AG20443 (cell line): ENCODE measurements around the gene NFATC3.

Experiments
- DNase-seq: peaks from one replicate; pipeline ENCODE4 v3.0.0; 2012; ENCODE audit warnings: low spot score, mixed read lengths

NFATC3 gene

GRCh38 chr16:68276223-68276622 is 191.1 kb downstream of the NFATC3 start:
- DNase-seq = no peak
